Measurements from ENCODE around the gene ISYNA1. TPM values are rescaled to one million over a fixed set of nuclear protein-coding genes. Genes with fewer than 3 reads are reported as not detected.

The ISYNA1 gene
- total and polyA plus RNA-seq, 2 donors (not counting 1 experiment from before 2014, with no cell fraction given) = 22.6 to 28.3 TPM

DNA sequence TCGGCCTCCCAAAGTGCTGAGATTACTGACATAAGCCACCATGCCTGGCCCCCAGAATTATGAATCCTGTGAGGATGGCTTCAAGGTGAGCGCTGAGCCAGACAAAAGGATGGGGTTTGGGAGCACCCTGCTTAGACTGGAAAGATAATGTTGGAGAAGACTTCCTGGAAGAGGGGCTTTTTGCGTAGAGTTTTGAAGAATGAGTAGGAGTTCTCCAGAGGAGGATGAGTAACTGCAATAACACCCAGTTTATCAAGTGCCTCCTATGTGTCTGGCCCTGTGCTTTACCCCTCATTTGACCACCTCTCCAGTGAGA, 52.6 kb downstream of the ISYNA1 start:
- TF ChIP-seq EZH2 (IDR thresholded peaks at IDR 0.05; ENCODE audit: borderline replicate concordance, insufficient read depth, low read depth, low read length, poor library complexity, severe bottlenecking) = no peak
- TF ChIP-seq, protein P1, sequence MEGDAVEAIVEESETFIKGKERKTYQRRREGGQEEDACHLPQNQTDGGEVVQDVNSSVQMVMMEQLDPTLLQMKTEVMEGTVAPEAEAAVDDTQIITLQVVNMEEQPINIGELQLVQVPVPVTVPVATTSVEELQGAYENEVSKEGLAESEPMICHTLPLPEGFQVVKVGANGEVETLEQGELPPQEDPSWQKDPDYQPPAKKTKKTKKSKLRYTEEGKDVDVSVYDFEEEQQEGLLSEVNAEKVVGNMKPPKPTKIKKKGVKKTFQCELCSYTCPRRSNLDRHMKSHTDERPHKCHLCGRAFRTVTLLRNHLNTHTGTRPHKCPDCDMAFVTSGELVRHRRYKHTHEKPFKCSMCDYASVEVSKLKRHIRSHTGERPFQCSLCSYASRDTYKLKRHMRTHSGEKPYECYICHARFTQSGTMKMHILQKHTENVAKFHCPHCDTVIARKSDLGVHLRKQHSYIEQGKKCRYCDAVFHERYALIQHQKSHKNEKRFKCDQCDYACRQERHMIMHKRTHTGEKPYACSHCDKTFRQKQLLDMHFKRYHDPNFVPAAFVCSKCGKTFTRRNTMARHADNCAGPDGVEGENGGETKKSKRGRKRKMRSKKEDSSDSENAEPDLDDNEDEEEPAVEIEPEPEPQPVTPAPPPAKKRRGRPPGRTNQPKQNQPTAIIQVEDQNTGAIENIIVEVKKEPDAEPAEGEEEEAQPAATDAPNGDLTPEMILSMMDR (IDR thresholded peaks at IDR 0.05) = no peak
- Mint-ChIP-seq H3K27ac (no peak overlapping the region), H3K4me3 (no peak overlapping the region), H3K9me3 (ENCODE audit: insufficient read depth) (no peaks in the 10 kb centered on the region), H3K4me1 (peaks cover 17% of the 10 kb centered on the region), H3K27me3 (peaks cover 16% of the 10 kb centered on the region)
- WGBS (ENCODE audit: insufficient coverage) = 100% methylated on average over 2 of the region's 3 CpGs
- H3K9ac ChIP-seq (ENCODE audit: low read length) = no peak overlapping the region
- H2AFZ ChIP-seq (ENCODE audit: insufficient read depth, low read depth, low read length, poor library complexity, severe bottlenecking) = no peak overlapping the region
- ChIA-PET POLR2A (no interaction called here), CTCF (interaction anchor here (0.8 to 10.6 kb wide), 2 partner anchors 28 to 273 kb away, joined by 3 to 196 read pairs; no protein-coding TSS in a partner anchor)
- peaks cover 8% of the 10 kb centered on the region for H4K20me1 ChIP-seq (ENCODE audit: control insufficient read depth, insufficient read depth, low read length, poor library complexity, severe bottlenecking)
- intact Hi-C loops (cut with micrococcal nuclease) = loop anchor here (5.0 kb wide), 1 partner anchor 37 kb away; no protein-coding TSS in a partner anchor
- peaks cover 0 to 54% (median 24%) of the 10 kb centered on the region in 4 experiments for H3K27me3 ChIP-seq (replicated peaks in 1 of 4; ENCODE audit: control extremely low read depth in 1 of 4, control insufficient read depth in 3 of 4, insufficient read depth in 4 of 4, low read length in 3 of 4)
- peaks cover 0 to 8% (median 5%) of the 10 kb centered on the region in 3 donors for H3K9me3 ChIP-seq (ENCODE audit: control extremely low read depth in 1 of 3, control insufficient read depth in 2 of 3, insufficient read depth in 1 of 3, low read length in 2 of 3)
- H3K79me2 ChIP-seq (ENCODE audit: control insufficient read depth, insufficient read depth, low read length) = no peaks in the 10 kb centered on the region
- no peak overlapping the region for H3K4me2 ChIP-seq (replicated peaks; ENCODE audit: low read depth, low read length, poor library complexity, severe bottlenecking)
- no peak overlapping the region for H3K27ac ChIP-seq (ENCODE audit: low read length in 2 of 2)
- H3K4me3 ChIP-seq (ENCODE audit: control extremely low read depth in 1 of 5, extremely low read depth in 1 of 5, insufficient read depth in 1 of 5, low read depth in 2 of 5, low read length in 4 of 5) = no peak overlapping the region
- H3K36me3 ChIP-seq (replicated peaks in 1 of 2; ENCODE audit: control extremely low read depth in 1 of 2, control insufficient read depth in 1 of 2, extremely low read depth in 1 of 2, insufficient read depth in 2 of 2, low read length in 1 of 2) = no peaks in the 10 kb centered on the region
- no peak for DNase-seq
- ATAC-seq (ENCODE audit: low read depth) = no peak
- H3K4me1 ChIP-seq (ENCODE audit: control insufficient read depth in 2 of 2, insufficient read depth in 2 of 2, low read length in 2 of 2) = peaks cover 20 to 21% of the 10 kb centered on the region in 2 donors

DNA sequence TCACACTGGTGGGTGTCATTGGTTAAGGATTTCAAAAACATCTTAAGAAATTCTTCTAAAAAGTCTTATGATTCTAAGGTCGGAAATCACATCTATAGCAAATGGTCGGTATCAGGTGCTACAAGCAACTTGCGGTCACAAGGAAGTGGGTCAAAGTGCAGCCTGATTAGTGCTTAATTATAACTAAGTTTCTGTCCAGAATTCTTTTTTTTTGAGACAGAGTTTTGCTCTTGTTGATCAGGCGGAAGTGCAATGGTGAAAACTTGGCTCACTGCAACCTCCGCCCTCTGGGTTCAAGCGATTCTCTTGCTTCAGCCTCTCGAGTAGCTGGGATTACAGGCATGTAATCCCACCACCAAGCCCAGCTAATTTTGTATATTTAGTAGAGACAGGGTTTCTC, 53.2 kb downstream of the ISYNA1 start:
- Histone ChIP-seq H3K4me2 (replicated peaks; ENCODE audit: low read depth, low read length, poor library complexity, severe bottlenecking) (no peak overlapping the region), H2AFZ (ENCODE audit: insufficient read depth, low read depth, low read length, poor library complexity, severe bottlenecking) (no peak overlapping the region), H3K79me2 (ENCODE audit: control insufficient read depth, insufficient read depth, low read length) (no peaks in the 10 kb centered on the region), H4K20me1 (ENCODE audit: control insufficient read depth, insufficient read depth, low read length, poor library complexity, severe bottlenecking) (peaks cover 8% of the 10 kb centered on the region), H3K9me3 (ENCODE audit: control extremely low read depth in 1 of 3, control insufficient read depth in 2 of 3, insufficient read depth in 1 of 3, low read length in 2 of 3) (peaks cover 0 to 8% (median 3%) of the 10 kb centered on the region in 3 donors), H3K27me3 (replicated peaks in 1 of 4; ENCODE audit: control extremely low read depth in 1 of 4, control insufficient read depth in 3 of 4, insufficient read depth in 4 of 4, low read length in 3 of 4) (peaks cover 0 to 55% (median 24%) of the 10 kb centered on the region in 4 experiments), H3K36me3 (replicated peaks in 1 of 2; ENCODE audit: control extremely low read depth in 1 of 2, control insufficient read depth in 1 of 2, extremely low read depth in 1 of 2, insufficient read depth in 2 of 2, low read length in 1 of 2) (no peaks in the 10 kb centered on the region), H3K9ac (ENCODE audit: low read length) (no peak overlapping the region), H3K27ac (ENCODE audit: low read length in 2 of 2) (no peak overlapping the region), H3K4me3 (ENCODE audit: control extremely low read depth in 1 of 5, extremely low read depth in 1 of 5, insufficient read depth in 1 of 5, low read depth in 2 of 5, low read length in 4 of 5) (no peak overlapping the region), H3K4me1 (ENCODE audit: control insufficient read depth in 2 of 2, insufficient read depth in 2 of 2, low read length in 2 of 2) (peaks cover 20 to 21% of the 10 kb centered on the region in 2 donors)
- no peak for DNase-seq
- Mint-ChIP-seq H3K9me3 (ENCODE audit: insufficient read depth) (no peaks in the 10 kb centered on the region), H3K4me3 (no peak overlapping the region), H3K4me1 (peaks cover 17% of the 10 kb centered on the region), H3K27ac (no peak overlapping the region), H3K27me3 (peaks cover 20% of the 10 kb centered on the region)
- no peak for TF ChIP-seq EZH2 (IDR thresholded peaks at IDR 0.05; ENCODE audit: borderline replicate concordance, insufficient read depth, low read depth, low read length, poor library complexity, severe bottlenecking)
- TF ChIP-seq, protein P1 (IDR thresholded peaks at IDR 0.05) = no peak
- intact Hi-C loops (cut with micrococcal nuclease) = loop anchor here (5.0 kb wide), 1 partner anchor 38 kb away; no protein-coding TSS in a partner anchor
- ChIA-PET POLR2A (no interaction called here), CTCF (interaction anchor here (10.6 kb wide), 1 partner anchor 29 kb away, joined by 196 read pairs; no protein-coding TSS in a partner anchor)
- ATAC-seq (ENCODE audit: low read depth) = no peak
- 100% methylated on average over 2 of the region's 7 CpGs for WGBS (ENCODE audit: insufficient coverage)

Small RNA genes within 50 kb of the gene (small RNA-seq; reads per million reads assigned to genes)
- gene MIR3189 (ENCODE audit: insufficient read length, low read depth, low replicate concordance) = not detected

Other genes starting within 250 kb of the ISYNA1 start
- 6.5 and 8.6 TPM in 2 replicates for gene MPV17L2, start 244.9 kb downstream of the ISYNA1 start, total RNA-seq
- 18.4 and 23.0 TPM in 2 replicates for gene MPV17L2, start 244.9 kb downstream of the ISYNA1 start, polyA plus RNA-seq
- 9.6 and 10.4 TPM in 2 replicates for gene RAB3A, start 234.1 kb downstream of the ISYNA1 start, total RNA-seq
- 5.3 and 7.7 TPM in 2 replicates for gene RAB3A, start 234.1 kb downstream of the ISYNA1 start, polyA plus RNA-seq
- gene PDE4C, start 211.7 kb downstream of the ISYNA1 start, total RNA-seq = not detected in 2 replicates
- gene PDE4C, start 211.7 kb downstream of the ISYNA1 start, polyA plus RNA-seq = 0.13 TPM in 1 of 2 replicates, not detected in the other
- 63.6 and 67.7 TPM in 2 replicates for gene IQCN, start 163.7 kb downstream of the ISYNA1 start, total RNA-seq
- gene IQCN, start 163.7 kb downstream of the ISYNA1 start, polyA plus RNA-seq = 52.0 and 106 TPM in 2 replicates
- gene JUND, start 156.5 kb downstream of the ISYNA1 start, total RNA-seq = 608 and 628 TPM in 2 replicates
- 5,593 and 7,730 TPM in 2 replicates for gene JUND, start 156.5 kb downstream of the ISYNA1 start, polyA plus RNA-seq
- gene LSM4, start 115.1 kb downstream of the ISYNA1 start, total RNA-seq = 66.3 and 70.0 TPM in 2 replicates
- 79.2 and 86.1 TPM in 2 replicates for gene LSM4, start 115.1 kb downstream of the ISYNA1 start, polyA plus RNA-seq
- gene PGPEP1, start 97.5 kb downstream of the ISYNA1 start, total RNA-seq = 14.1 and 17.6 TPM in 2 replicates
- 16.3 and 20.9 TPM in 2 replicates for gene PGPEP1, start 97.5 kb downstream of the ISYNA1 start, polyA plus RNA-seq
- not detected in 2 replicates for gene GDF15, start 52.0 kb downstream of the ISYNA1 start, total RNA-seq
- gene GDF15, start 52.0 kb downstream of the ISYNA1 start, polyA plus RNA-seq = 0.17 and 0.19 TPM in 2 replicates
- 2.4 and 2.8 TPM in 2 replicates for gene LRRC25, start 40.5 kb downstream of the ISYNA1 start, total RNA-seq
- 3.3 and 5.7 TPM in 2 replicates for gene LRRC25, start 40.5 kb downstream of the ISYNA1 start, polyA plus RNA-seq
- gene SSBP4, start 18.7 kb downstream of the ISYNA1 start, total RNA-seq = 37.0 and 43.5 TPM in 2 replicates
- gene SSBP4, start 18.7 kb downstream of the ISYNA1 start, polyA plus RNA-seq = 53.5 and 64.2 TPM in 2 replicates
- gene ELL, start 83.9 kb upstream of the ISYNA1 start, total RNA-seq = 31.4 and 34.0 TPM in 2 replicates
- 21.2 and 24.4 TPM in 2 replicates for gene ELL, start 83.9 kb upstream of the ISYNA1 start, polyA plus RNA-seq
- gene FKBP8, start 105.4 kb upstream of the ISYNA1 start, total RNA-seq = 148 and 150 TPM in 2 replicates
- 138 and 163 TPM in 2 replicates for gene FKBP8, start 105.4 kb upstream of the ISYNA1 start, polyA plus RNA-seq
- gene KXD1, start 119.7 kb upstream of the ISYNA1 start, total RNA-seq = 88.5 and 90.0 TPM in 2 replicates
- gene KXD1, start 119.7 kb upstream of the ISYNA1 start, polyA plus RNA-seq = 138 and 166 TPM in 2 replicates
- gene UBA52, start 133.7 kb upstream of the ISYNA1 start, total RNA-seq = 1,690 and 1,837 TPM in 2 replicates
- 4,684 and 5,694 TPM in 2 replicates for gene UBA52, start 133.7 kb upstream of the ISYNA1 start, polyA plus RNA-seq
- 78.1 and 90.9 TPM in 2 replicates for gene REX1BD, start 150.7 kb upstream of the ISYNA1 start, total RNA-seq
- 164 and 180 TPM in 2 replicates for gene REX1BD, start 150.7 kb upstream of the ISYNA1 start, polyA plus RNA-seq
- not detected in 2 replicates for gene CRLF1, start 168.7 kb upstream of the ISYNA1 start, total RNA-seq
- not detected in 2 replicates for gene CRLF1, start 168.7 kb upstream of the ISYNA1 start, polyA plus RNA-seq
- gene TMEM59L, start 174.7 kb upstream of the ISYNA1 start, total RNA-seq = not detected in 2 replicates
- gene TMEM59L, start 174.7 kb upstream of the ISYNA1 start, polyA plus RNA-seq = not detected in 2 replicates
- 10.0 and 14.6 TPM in 2 replicates for gene KLHL26, start 198.9 kb upstream of the ISYNA1 start, total RNA-seq
- 5.0 and 5.9 TPM in 2 replicates for gene KLHL26, start 198.9 kb upstream of the ISYNA1 start, polyA plus RNA-seq
- gene CRTC1, start 245.5 kb upstream of the ISYNA1 start, total RNA-seq = 30.1 and 31.9 TPM in 2 replicates
- gene CRTC1, start 245.5 kb upstream of the ISYNA1 start, polyA plus RNA-seq = 14.3 and 15.9 TPM in 2 replicates